Mesodermal cell (in vitro differentiated cells): ENCODE data around the gene ERICH4. TPM values are rescaled to one million over a fixed set of nuclear protein-coding genes. Genes with fewer than 3 reads are reported as not detected.

Source experiments
- H3K27ac ChIP-seq: 2 replicates; pipeline ENCODE4 v1.7.0; 2013; ENCODE audit warnings: mild to moderate bottlenecking, low read depth, low read length, moderate library complexity; ENCODE audit not compliant: severe bottlenecking
- H3K36me3 ChIP-seq: 2 replicates; pipeline ENCODE4 v1.7.1; 2013; ENCODE audit warnings: mild to moderate bottlenecking, low read length, moderate library complexity; ENCODE audit not compliant: control insufficient read depth, insufficient read depth
- H3K4me1 ChIP-seq: one replicate; pipeline ENCODE4 v1.7.1; 2013; ENCODE audit warnings: mild to moderate bottlenecking, low read length; ENCODE audit not compliant: insufficient read depth, control insufficient read depth, poor library complexity, severe bottlenecking
- H3K4me3 ChIP-seq: 2 replicates; pipeline ENCODE4 v1.7.0; 2013; ENCODE audit warnings: low read length, control low read depth, mild to moderate bottlenecking; ENCODE audit not compliant: insufficient read depth, poor library complexity, severe bottlenecking; ENCODE audit errors: extremely low read depth
- H3K9me3 ChIP-seq: 2 replicates; pipeline ENCODE4 v1.7.1; 2013; ENCODE audit warnings: mild to moderate bottlenecking, low read length, moderate library complexity; ENCODE audit not compliant: control insufficient read depth
- WGBS, 2 experiments: methylation state at CpG; one replicate each; pipeline ENCODE4 v1.1.5; 2013; ENCODE audit warnings: missing lambda C conversion rate in 2 of 2; ENCODE audit not compliant: insufficient coverage in 2 of 2; 5-methylcytosine and 5-hydroxymethylcytosine counted together
- polyA plus RNA-seq, 2 experiments: library from polyadenylated mRNA; stranded (reverse); fragments of 50-300 nt; gene quantifications; one replicate each; pipeline ENCODE4 v1.2.3, GENCODE V29; 2013

ERICH4 gene, protein sequence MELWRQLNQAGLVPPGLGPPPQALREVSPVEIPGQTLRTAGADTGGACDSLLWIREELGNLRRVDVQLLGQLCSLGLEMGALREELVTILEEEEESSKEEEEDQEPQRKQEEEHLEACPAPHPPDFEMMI
- not detected for polyA plus RNA-seq (2013, experiment 1 of 2)
- not detected for polyA plus RNA-seq (2013, experiment 2 of 2)

GRCh38 chr19:41442473-41443355, at the start of gene ERICH4:
ERICH4 (plus strand) TSS chr19:41443156; CDS start chr19:41443170, 14 bp downstream.
- WGBS, 2 experiments = 74 to 75% methylated on average over 6 of the region's 7 CpGs
- H3K9me3 ChIP-seq = no peaks in the 10 kb centered on the region
- H3K36me3 ChIP-seq = peaks cover 6% of the 10 kb centered on the region
- no peak within 1 kb of the TSS for H3K4me3 ChIP-seq
- H3K4me1 ChIP-seq = peaks cover 5% of the 10 kb centered on the region
- no peak within 1 kb of the TSS for H3K27ac ChIP-seq

- H3K4me1 ChIP-seq = peaks cover 7% of the 10 kb centered on the region
- H3K4me3 ChIP-seq = no peak overlapping the region
- H3K27ac ChIP-seq = no peak overlapping the region
- WGBS, 2 experiments = 78 to 84% methylated on average over 6 of the region's 6 CpGs
- no peaks in the 10 kb centered on the region for H3K9me3 ChIP-seq
- peaks cover 16% of the 10 kb centered on the region for H3K36me3 ChIP-seq
Measured at GRCh38 chr19:41395355-41395754, 47.6 kb upstream of the ERICH4 start.

DNA sequence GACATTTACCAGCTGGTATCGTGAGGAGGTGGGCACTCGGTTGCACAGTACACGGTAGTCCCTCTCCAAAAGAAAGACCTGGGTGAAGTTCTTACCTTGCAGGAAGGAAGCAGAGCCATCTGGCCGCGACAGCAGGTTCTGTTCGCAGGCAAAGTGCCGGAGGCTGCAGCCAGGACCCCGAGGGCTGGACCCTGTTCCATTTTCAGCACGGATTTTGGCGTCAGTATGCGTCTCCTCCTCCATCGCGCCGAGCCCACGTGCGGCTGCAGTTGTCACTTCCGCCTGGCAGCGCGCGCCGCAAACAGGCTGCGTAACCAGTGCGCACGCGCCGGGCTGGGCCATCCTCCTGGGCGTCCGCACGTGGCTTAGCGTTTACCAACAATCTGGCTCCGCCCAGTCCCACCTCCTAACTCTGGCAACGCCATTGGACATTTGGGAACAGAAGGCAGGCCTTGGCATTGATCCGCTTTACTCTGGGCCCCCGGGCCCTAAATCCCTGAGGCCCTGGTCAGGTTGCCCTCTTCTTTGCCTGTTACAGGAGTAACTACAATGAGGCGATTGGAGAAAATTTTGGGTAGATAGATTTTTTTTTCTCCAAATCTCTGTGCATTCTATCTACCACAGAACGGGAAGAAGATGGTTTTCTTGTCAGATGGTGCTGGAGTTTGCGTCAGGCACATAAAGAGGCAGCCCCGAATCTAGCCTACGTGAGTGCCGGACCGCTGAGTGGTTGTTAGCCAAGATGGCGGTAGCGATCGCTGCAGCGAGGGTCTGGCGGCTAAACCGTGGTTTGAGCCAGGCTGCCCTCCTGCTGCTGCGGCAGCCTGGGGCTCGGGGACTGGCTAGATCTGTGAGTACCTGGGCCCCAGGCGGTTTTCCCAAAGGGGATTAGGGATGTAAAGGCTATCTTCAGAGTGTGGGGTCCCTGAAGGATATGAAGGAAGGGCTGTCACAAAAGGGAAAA, 45.6 kb upstream of the ERICH4 start, which contains the start of the genes BCKDHA and EXOSC5:
Gene BCKDHA, plus strand, starts transcription at position 733 of the 964 bp plus-strand sequence. Its CDS starts 10 bp downstream, at position 743.
Gene EXOSC5, minus strand, starts transcription at position 274 of the 964 bp plus-strand sequence. Its CDS starts 31 bp downstream, at position 243.
- 0% methylated on average over 45 to 46 of the region's 50 CpGs for WGBS, 2 experiments
- peaks cover 11% of the 10 kb centered on the region for H3K4me1 ChIP-seq
- no peaks in the 10 kb centered on the region for H3K9me3 ChIP-seq
- no peaks in the 10 kb centered on the region for H3K36me3 ChIP-seq
- H3K27ac ChIP-seq = peak within 1 kb of the TSS; percentile 100
- peak within 1 kb of the TSS; percentile 95 for H3K4me3 ChIP-seq

DNA sequence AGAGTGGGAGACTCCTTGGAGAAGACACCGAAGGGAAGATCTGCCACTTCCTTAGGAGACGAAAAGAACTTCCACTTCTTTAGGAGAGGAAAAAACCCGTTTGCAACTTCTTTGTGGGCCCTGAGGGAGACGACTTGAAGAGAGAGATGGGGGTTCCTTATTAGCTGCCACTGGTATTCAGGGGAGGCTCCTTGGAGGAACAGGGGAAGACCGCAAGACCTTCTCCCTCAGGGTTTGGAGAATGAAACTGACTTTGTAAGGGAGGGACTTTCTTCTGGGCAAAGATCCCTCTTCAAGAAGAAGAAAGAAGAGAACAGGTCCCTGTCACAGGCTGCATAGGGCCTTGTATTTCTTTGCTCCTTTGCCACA, 44.9 kb upstream of the ERICH4 start:
- Histone ChIP-seq H3K36me3 (no peaks in the 10 kb centered on the region), H3K9me3 (no peaks in the 10 kb centered on the region), H3K4me3 (peak overlapping the region; percentile 95), H3K27ac (peak overlapping the region; percentile 100), H3K4me1 (peaks cover 11% of the 10 kb centered on the region)
- WGBS, 2 experiments = 0% methylated on average over 3 to 5 of the region's 5 CpGs

DNA sequence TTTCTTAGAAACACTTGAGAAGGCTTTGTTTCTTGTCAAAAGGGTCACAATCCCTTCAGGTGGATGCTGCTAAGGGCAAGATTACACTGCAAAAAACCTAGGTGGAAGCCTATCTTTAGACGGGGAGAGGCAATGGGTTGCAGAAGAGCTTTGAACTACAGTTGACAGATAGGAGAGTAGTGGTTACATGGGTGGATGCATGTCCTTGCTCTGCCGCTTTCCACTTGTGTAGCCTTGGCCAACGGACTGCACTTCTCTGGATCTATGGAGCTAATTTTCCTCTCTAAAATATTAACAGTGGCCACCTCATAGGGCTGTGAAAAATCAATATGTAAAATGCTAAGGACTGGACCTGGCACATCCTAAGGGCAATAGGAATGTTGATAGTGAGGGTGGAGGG, 44.4 kb upstream of the ERICH4 start:
- no peaks in the 10 kb centered on the region for H3K36me3 ChIP-seq
- no peak overlapping the region for H3K27ac ChIP-seq
- H3K4me3 ChIP-seq = peak overlapping the region; percentile 95
- no peaks in the 10 kb centered on the region for H3K9me3 ChIP-seq
- H3K4me1 ChIP-seq = peaks cover 11% of the 10 kb centered on the region
- 56% methylated on average over 1 of the region's 3 CpGs for WGBS, 2 experiments

- H3K4me3 ChIP-seq = peak overlapping the region; percentile 95
Measured at GRCh38 chr19:41399091-41399490, 43.9 kb upstream of the ERICH4 start.

GRCh38 chr19:41399525-41399924, 43.4 kb upstream of the ERICH4 start:
- no peaks in the 10 kb centered on the region for H3K9me3 ChIP-seq
- H3K4me3 ChIP-seq = no peak overlapping the region
- H3K27ac ChIP-seq = no peak overlapping the region
- H3K36me3 ChIP-seq = no peaks in the 10 kb centered on the region
- H3K4me1 ChIP-seq = peaks cover 11% of the 10 kb centered on the region
- WGBS, 2 experiments = 79 to 88% methylated on average over 2 of the region's 2 CpGs

More at GRCh38 chr19:41399091-41399490, 43.9 kb upstream of the ERICH4 start:
- H3K36me3 ChIP-seq = no peaks in the 10 kb centered on the region
- H3K27ac ChIP-seq = no peak overlapping the region
- no peaks in the 10 kb centered on the region for H3K9me3 ChIP-seq
- 89 to 100% methylated on average over 3 of the region's 3 CpGs for WGBS, 2 experiments
- peaks cover 11% of the 10 kb centered on the region for H3K4me1 ChIP-seq

GRCh38 chr19:41401483-41401882, 41.5 kb upstream of the ERICH4 start:
- H3K4me3 ChIP-seq = no peak overlapping the region
- H3K36me3 ChIP-seq = peaks cover 2% of the 10 kb centered on the region
- peaks cover 11% of the 10 kb centered on the region for H3K4me1 ChIP-seq
- H3K9me3 ChIP-seq = no peaks in the 10 kb centered on the region
- H3K27ac ChIP-seq = peak overlapping the region; percentile 16
- WGBS, 2 experiments = 100% methylated on average over 2 of the region's 4 CpGs; no CpG with 5 or more reads in 1 of the 2 experiments

GRCh38 chr19:41402010-41402409, 40.9 kb upstream of the ERICH4 start:
- H3K9me3 ChIP-seq = no peaks in the 10 kb centered on the region
- peaks cover 11% of the 10 kb centered on the region for H3K4me1 ChIP-seq
- no peak overlapping the region for H3K27ac ChIP-seq
- WGBS, 2 experiments = 100% methylated on average over 2 of the region's 3 CpGs; no CpG with 5 or more reads in 1 of the 2 experiments
- peaks cover 2% of the 10 kb centered on the region for H3K36me3 ChIP-seq
- no peak overlapping the region for H3K4me3 ChIP-seq
